Stimulated activated CD8-positive, alpha-beta memory T cell treated with anti-CD3 and anti-CD28 coated beads, Interleukin-4, amount 100 ng/mL, for 4 hours (primary cell): ENCODE measurements around the gene DEFB112.

Source experiments
- DNase-seq, 2 donors: peaks; one replicate each; pipeline ENCODE4 v3.0.0-alpha.2; 2020; ENCODE audit warnings: low read depth in 2 of 2, low spot score in 1 of 2

Gene DEFB112, protein sequence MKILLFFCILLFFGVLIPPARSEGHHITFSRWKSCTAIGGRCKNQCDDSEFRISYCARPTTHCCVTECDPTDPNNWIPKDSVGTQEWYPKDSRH

DNA sequence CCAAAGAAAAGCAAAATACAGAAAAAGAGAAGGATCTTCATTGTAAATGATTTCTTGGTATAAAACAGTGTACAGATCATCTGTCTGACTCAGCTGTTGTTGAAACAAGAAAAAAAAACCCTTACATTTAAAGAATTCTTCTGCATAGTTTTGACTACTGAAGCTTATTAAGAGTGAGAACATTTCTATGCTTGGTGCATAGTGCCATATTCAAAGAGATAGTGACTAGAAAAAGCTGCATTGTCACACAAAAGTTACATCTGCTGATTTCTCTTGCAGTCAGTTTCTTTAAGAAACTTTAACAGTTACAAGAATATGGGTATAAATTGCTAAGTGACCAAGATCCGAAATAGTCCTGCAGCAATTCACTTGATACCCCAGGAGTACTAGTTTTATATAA, at the start of gene DEFB112:
DEFB112 (minus strand) TSS at position 101 of the 400 bp plus-strand sequence; CDS start at position 41, 60 bp downstream.
- DNase-seq = no peak

DNA sequence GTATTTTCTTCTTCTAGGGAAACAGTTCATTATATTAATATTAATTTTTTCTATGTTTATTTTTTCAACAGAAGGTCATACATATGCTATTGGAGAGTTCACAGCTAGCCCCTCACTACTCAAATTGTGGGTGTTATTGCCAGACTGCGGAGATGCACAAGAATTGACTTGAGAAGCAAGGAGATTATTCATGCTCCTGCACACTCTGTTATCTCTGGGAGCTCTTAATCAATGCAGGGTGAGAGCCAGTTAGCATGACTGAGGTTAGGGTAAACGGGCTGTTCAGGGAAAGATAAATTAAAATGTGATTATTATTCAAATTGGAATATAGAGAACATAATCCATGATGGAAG, 48.9 kb upstream of the DEFB112 start:
- no peak for DNase-seq

DNA sequence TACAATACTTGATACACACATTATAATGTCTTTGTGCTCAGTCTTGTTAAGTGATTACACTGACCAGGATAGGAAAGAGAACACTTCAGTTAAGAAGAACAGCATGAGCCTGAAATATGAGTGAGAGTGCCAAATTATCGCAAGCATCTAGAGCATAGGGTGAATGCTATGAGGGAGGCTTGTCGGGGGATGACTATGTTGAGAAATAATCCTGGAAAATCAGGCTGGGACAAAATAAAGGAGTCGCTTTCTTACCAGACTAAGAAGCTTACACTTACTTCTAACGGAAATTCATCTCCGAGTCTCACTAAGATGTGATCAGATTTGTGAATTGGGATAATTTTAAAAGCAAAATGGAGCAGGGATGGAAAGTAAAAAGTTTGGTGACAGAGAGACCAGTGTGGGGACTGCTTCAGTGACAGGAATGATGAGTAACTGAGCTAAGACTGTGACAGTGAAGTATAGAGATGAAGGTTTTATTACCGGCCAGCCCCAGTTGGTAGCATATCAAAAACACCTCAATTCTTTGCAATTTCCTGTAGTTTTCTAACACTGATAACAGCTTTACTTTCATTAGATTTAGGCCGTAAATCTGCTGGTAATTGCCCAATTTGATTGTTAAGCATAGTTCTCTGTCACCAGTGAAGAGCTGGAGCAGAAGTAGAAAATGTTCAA, 48.4 kb upstream of the DEFB112 start:
- DNase-seq = no peak

DNA sequence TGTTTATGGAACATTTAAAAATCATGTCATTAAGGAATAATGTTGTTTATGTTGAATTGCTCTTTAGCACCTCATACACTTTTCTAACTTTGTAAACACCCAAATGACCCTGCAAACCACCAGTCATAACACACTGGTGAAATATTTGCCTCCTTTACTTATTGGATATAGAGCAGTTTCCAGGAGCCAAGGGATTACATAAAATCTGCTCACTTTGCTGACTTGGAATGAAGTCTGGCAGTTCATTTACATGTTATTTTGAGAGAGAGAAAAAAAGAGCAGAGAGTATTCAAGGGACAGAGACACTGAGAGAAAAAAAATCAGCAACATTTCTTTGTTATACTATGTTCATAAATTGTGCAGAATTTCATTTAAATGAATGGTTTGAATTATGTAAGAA, 46.6 kb upstream of the DEFB112 start:
- no peak for DNase-seq

DNA sequence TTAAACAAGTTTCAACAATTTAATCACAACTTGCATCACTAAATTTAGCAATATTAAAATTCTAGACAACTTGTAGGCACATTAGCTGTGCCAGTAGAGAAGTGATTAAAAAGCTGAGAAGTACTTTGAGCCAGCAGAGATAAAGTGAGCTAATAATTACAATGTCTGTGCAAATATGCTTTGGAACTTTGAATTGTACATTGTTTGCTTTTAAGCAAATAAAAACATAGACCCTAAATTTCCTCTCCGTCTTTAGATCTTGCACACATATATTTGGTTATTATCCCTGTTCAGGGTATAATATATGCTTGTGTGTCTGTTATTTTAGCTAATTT, 44.2 kb upstream of the DEFB112 start:
- DNase-seq = no peak

DNA sequence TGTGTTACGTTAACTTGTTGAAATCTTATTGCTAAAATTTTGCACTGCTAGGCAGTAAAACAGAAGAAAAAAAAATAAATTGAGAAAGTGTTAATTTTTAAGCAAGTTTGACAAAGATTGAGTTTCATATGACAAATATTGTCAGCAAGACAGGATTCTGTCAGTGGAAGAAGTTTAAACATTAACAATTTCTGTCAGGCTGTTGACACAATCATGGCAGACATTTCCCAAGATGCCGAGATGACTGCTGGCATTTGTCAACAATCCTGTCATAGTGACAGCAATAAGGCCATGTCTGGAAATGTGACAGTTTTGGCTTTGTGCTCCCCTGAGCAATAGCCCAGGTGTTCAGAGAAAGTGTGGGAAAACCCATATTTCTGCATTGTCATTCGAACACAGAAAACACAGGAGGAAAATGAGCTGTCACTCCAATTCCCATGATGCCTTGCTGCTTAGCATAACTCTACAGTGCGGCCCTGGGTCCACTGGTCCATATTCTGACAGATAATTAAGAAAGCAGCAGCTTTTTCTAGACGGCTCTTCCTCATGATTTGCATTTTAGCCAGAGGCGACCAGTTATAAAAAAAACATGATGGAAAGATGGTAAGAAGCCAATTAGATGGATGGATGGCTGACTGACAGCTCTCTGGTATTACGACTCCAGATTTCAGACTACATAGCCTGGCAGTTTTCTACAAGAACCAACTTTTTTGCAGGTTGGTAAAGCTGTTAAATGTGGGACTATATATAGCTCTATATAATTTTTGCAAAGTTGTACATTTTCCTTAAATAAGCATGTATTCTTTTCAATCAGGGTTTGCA, 43.6 kb upstream of the DEFB112 start:
- no peak for DNase-seq

DNA sequence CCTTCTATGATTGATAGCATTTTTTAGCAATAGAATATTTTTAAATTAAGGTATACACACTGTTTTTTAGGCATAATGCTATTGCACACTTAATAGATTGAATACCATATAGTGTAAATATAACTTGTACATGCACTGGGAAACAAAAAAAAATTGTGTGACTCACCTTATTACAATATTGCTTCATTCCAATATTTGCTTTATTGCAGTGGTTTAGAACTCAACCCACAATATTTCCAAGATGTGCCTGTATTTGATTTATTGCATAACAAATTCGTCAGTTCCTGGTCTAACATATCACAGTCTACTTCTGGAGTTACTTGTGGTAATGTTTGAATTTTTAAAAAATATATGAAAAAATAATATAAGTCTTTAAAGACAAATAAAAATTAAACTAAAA, 41.9 kb upstream of the DEFB112 start:
- DNase-seq = no peak

DNA sequence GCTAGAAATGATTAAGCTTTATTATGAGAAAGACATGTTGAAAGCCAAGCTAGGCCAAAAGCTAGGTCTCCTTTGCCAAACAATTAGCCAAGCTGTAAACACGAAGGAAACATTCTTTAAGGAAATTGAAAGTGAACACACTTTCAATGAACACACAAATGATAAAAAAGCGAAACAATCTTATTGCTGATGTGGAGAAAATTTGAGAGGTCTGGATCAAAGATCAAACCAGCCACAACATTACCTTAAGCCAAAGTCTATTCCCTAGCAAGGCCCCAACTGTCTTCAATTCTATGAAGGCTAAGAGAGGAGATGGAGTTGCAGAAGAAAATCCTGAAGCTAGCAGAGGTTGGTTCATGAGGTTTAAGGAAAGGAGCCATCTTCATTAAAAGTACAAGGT, 40.2 kb upstream of the DEFB112 start:
- no peak for DNase-seq

DNA sequence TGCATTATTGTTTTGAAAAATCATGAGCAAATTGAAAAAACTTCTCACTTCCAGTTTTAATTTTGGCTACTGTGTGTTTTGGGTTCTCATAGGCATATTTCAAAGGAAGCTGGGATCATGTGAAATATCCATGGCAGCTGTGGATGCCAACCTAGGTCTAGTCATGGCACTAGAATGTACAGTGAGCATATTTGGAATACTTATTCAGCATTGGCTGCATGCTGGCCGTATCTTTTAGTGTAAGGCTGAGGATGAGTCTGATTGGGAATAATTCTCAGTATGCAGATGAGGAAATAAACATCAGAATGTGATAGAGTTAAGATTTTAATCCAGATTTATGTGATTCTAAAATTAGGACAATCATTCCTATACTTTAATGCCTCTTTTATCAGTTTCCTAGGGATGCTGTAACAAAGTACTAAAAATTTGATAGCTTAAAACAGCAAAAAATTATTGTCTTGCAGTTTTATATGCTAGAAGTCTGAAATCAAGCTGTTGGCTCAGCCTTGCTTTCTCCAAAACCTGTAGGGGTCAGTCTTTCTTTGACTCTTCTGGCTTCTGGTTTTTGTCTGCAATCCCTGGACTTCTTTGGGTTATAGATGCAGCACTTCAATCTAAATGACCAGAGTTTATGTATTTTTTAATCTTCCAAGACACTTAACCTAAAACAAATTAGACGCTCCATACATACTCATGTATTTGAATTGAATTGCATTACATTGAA, 37.7 kb upstream of the DEFB112 start:
- no peak for DNase-seq

DNA sequence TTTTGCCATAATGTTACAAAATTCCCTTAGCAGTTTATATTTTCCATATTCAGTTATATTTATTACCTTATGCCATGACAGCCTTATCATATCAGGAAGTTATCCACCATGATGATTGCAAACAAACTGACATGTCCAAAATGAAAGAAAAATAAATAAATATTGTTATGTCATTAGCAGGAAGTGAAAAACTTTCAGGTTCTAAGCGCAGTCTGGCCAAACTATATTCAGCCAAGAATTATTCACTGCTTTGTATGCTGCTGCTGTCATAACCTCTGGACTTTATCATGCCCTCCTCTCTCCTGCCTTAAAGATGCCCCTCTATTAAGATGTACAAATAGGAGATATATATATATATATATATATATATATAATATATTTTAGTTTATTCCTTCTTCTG, 27.7 kb upstream of the DEFB112 start:
- no peak for DNase-seq

DNA sequence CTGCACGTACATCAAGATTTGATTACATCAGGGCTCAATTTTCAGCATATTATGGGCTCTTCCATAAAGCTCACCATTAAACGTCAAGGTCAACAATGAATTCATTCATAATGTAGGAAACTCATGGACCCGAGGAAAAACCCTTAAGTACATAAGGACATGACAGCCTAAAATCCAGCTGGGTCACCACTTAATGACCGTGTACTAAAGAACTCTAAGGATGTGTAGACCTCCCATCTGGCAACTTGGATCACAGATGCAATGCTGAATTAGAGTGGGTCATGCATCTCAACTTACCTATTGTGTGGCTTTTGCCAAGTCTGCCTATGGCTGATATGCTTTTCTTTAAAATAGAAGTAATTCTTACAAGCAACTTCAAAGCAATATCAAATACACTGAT, 26.7 kb upstream of the DEFB112 start:
- DNase-seq = no peak

DNA sequence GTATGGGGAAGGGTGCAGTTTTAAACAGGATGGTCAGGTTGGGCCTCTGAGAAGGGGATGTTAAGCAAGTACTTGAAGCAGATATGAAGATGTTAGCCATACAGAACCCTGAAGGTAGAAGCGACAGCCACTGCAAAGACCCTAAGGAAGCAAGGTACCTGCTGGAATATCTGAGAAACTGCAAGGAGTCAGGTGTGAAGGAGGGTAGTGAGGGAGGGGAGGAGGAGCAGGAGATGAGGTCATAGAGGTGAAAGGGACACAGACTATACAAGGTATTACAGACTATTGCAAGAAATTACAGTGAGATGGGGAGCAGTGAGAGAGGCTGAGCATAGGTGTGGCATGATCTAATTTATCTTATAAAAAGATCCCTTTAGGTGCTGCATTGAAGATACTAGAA, 22.2 kb upstream of the DEFB112 start:
- DNase-seq = no peak

DNA sequence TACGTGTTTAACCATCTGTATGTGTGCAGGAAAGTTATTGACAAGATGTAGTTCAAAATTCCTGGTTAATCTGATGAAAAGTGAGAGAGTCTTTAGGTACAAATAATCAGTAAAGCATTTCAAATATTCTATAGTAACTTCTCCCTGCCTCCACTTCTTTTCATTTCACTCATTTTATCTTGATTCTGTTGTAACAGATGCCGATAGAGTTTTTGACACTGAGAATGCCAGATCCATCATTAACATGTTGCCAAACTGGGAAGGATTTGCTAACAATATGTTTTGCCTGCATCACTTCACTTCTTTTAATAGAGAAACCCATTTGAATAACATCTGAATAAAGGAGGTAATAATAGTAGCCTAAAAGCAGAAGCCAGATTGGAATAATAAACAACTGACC, 20.4 kb upstream of the DEFB112 start:
- no peak for DNase-seq

DNA sequence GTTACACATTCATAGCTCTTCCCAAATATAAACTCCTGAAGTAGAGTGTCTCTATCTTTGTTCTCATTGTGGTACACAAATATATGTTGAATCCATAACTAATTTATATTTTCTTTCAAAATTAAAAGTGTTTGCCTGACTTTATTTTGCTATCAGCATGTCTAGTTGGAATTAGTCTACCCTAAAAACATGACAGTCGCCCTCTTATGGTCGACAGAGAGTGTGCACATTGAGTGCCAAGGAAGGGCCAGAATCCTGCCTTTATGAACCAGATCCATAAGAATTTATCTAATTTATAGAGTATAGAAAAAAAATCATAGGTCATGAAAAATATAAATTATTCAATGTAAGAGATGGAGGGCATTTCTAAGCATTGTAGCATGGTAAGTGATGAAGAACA, 12.3 kb upstream of the DEFB112 start:
- no peak for DNase-seq

DNA sequence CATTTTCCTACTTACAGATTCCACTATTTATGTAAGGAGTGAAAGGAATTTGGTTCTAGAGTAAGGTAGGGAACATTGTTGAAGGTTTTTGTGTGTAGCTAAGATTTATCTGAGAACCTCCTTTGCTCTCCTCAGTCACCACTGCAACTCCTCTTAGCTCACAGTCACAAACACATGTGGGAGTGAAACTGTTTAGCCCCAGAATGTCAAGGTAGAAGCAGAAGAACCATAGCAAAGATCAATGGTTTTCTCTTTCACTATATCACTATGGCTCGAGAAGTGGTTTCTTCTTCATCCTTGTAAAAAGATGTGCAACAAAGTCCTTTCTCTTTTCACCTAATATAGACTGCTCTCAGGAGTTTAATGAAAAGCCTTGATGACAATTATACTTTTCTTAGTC, 6.5 kb upstream of the DEFB112 start:
- DNase-seq = no peak

DNA sequence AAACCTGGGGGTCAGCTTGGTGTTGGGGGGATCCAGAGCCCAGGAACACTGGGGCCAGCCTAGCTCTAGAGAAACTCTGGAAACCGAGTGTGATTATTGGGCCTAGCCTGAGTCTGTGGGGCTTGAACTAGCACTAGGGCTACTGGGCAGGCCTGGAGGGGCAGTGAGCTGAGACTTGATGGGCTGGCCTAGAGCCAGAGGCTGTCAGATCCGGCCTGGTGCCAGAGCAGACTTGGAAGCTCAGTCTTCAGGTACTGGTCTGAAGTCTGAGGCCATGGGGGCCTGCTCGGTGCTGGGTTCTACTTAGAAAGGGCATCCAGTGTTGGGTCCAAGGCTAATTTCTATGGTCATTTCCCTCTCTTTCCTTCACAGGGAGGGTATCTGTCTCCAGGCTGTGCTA, 2.7 kb downstream of the DEFB112 start:
- no peak for DNase-seq

DNA sequence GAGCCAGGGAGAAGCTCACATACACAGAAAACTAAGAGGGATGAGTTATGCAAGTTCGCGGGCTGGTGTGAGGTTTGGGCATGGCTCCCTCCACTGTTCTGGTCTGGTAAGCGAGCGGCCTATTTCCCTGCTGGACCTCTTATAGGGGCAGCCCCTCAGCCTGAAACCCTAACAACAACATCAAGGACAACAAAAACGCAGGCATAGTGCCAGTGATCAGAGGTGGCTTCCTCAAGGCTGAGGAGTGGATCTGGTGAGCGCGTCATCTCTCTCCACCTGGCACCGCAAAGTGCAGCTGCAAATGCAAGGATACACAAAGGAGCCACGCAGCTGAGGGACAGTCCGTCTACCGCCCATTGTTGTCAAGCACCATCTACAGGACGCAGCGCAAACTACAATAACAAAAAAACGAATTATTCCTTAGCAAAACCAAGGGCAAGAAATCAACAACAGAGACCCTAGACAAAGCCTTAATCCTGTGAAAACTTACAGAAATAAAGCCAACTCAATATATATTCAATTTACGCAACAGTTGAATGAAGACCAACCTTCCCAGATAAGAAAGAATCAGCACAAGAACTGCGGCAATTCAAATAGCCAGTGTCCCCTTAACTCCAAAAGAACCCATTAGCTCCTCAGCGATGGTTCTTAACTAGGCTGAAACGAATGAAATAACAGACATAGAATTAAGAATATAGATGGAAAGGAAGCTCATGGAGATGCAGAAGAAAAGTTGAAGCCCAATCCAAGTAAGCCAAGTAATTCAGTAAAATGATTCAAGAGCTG, 18.8 kb downstream of the DEFB112 start:
- no peak for DNase-seq

DNA sequence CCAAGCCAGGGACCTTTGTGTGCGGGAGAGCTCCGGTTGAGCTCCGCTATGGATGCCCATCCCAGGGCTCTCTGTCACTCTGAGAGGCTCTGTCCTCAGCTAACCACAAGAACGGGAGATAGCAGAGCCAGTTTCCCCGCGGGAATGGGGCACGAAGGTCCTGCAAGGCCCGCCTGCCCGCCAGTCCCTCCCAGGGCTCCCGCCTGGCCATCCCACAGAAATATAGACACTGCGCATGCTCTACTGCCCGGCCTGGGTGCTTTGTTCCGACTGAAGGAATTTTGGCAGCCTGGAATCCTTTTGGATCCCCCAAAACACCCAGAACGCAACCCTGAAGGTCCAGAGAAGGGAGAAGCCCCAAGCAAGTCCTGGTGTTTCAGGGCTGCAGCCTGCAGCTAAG, 19.4 kb downstream of the DEFB112 start:
- no peak for DNase-seq

DNA sequence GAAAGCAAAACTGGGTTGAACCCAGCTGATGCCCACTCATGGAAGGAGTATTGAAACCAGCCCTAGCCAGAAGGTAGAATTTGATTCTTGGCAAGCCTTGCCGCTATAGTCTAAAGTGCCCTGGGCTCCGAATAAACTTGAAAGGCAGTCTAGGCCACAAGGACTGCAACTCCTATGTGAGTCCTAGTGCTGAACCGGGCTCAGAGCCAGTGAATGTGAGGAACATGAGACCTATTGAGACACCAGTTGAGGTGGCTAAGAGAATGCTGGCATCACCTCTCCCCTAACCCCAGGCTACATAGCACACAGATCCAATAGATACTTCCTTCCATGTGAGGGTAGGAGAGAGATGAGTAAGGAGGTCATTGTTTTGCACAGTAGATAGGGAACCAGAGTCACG, 24.5 kb downstream of the DEFB112 start:
- no peak for DNase-seq

DNA sequence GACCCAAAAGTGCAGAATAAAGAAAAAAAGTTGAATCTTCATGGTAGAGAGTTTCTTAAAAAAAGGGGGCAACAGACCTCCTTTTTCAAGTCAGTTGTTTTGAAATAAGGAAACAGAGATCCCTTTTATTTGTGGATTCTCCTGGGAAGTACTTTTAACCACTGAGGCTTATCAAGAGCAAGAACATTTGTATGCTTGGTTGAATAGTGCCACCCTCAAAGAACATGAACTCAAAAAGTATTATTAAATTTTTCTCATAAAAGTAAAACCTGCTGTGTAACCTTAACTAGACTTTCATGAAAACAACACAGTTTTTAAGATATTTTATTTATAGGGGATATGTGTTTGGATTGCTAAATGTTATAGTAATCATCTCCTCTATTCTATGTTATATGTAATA, 27.8 kb downstream of the DEFB112 start, which contains the start of gene DEFB110:
DEFB110 (minus strand) TSS at position 101 of the 400 bp plus-strand sequence; CDS start at position 42, 59 bp downstream.
- DNase-seq = no peak

DNA sequence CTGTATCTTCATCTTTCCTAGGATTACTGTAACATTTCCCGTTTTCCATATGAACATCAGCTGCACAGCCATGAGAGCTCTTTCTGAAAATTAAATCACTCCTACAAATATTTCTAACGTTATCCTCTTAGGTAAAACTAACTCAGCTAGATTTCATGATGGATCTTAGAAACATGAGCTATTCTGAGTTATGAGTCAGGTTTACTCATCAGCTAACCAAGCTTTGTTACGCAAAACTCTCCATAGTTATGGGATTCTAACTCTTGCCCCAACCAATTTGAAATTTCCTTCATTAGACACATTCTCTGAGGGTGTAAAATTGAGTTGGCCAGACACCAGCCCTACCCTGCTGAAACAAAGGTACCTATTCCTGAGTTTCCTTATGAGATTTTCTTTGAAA, 41.9 kb downstream of the DEFB112 start:
- DNase-seq = no peak
